ENCODE data around the gene IFT57. TPM values are rescaled to one million over a fixed set of nuclear protein-coding genes. Genes with fewer than 3 reads are reported as not detected.
A peak's percentile ranks its signal among the peaks of the same experiment; 100 is the strongest.

The IFT57 gene
- total and polyA plus RNA-seq, 9 of the 15 experiments (the other 6 are each of a cell fraction or from before 2014, with no cell fraction given) = 1.5 to 20.1 (median 9.9) TPM

DNA sequence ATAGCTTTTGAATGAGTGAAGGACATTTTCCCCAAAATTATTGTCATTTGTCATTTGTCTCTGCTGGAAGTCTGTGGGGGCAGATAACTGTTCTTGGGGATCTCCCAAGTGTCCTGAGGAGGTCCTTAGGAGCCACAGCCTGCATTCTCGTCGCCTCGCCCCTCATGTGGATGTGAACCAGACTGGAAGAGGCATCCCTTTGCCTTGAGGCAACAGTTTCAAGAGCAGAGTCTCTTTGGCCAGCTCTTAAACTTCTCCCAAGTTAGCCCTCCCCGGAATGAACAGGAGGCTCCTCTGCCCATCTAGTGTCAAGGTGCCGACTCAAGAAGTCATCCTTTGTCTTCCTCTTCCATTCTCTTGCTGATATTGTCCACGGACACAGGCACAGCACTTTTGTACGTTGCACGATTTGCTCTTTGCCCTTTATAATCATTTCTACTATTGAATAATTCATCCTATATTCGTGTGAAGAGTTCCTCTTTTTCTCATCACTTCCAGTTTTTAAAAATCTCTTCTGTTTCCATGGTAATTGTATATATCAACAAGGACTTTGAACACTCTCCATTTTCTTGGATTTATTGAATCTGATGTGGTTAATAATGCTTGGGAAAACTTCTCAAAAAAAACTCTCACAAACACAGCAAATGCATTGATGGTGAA, 90.6 kb downstream of the IFT57 start:
- H3K4me2 ChIP-seq (ENCODE audit: insufficient read depth, low read length) = no peak overlapping the region; the same call in 1 of the 2 replicates
- no peaks in the 10 kb centered on the region; the same call in 2 of the 3 replicates for H3K36me3 ChIP-seq (ENCODE audit: control insufficient read depth, insufficient read depth, low read length)
- H3K4me3 ChIP-seq = no peak overlapping the region
- no peaks in the 10 kb centered on the region for H3K79me2 ChIP-seq (ENCODE audit: control insufficient read depth, insufficient read depth, low read length)
- ChIA-PET CTCF (ENCODE audit: low intra/inter-chr PET ratio) (no interaction called here), POLR2A (no interaction called here)
- WGBS (ENCODE audit: insufficient coverage, low coverage, missing lambda C conversion rate) = 28% methylated on average over 9 of the region's 9 CpGs
- intact Hi-C loops (cut with micrococcal nuclease) (loop anchor here (5.0 kb wide), 1 partner anchor 34 kb away; no protein-coding TSS in a partner anchor), in situ Hi-C loops (cut with MboI) (no loop called here)
- no peak overlapping the region; a peak in 1 of 4 replicates for H3K9ac ChIP-seq (ENCODE audit: insufficient read depth in 1 of 2, low read depth in 2 of 2, low read length in 2 of 2)
- peak overlapping the region; percentile 11; the same call in 1 of the 2 replicates for H2AFZ ChIP-seq (ENCODE audit: low read depth, low read length)
- H3K27me3 ChIP-seq (ENCODE audit: control insufficient read depth in 2 of 2, insufficient read depth in 2 of 2, low read length in 2 of 2) = no peaks in the 10 kb centered on the region
- no peaks in the 10 kb centered on the region for H3K9me3 ChIP-seq (replicated peaks; ENCODE audit: control insufficient read depth, insufficient read depth, low read depth, low read length)
- 0 out of 3 replicates have a peak overlapping the region, but pooled peaks have one; percentile 25 for H3K27ac ChIP-seq (ENCODE audit: extremely low read depth, low read depth, low read length)
- H3K4me1 ChIP-seq (replicated peaks in 1 of 2; ENCODE audit: control insufficient read depth in 2 of 2, insufficient read depth in 2 of 2, low read length in 2 of 2) = peaks cover 0 to 27% of the 10 kb centered on the region in 2 experiments; a peak in 3 of 5 replicates
- FAIRE-seq (no peak), DNase-seq (ENCODE audit: extremely low read depth in 1 of 4, low spot score in 3 of 4) (no peak), ATAC-seq (no peak)
- no TSS peak for BruUV-seq (replicated peaks)
- no peaks in the 10 kb centered on the region for H4K20me1 ChIP-seq (replicated peaks; ENCODE audit: control insufficient read depth, insufficient read depth, low read length)
- TF ChIP-seq SPI1 (IDR thresholded peaks at IDR 0.05; ENCODE audit: borderline replicate concordance, low read depth, low read length) (peak; percentile 61; the same call in 1 of the 2 replicates), MEIS2 (IDR thresholded peaks at IDR 0.05; ENCODE audit: partially characterized antibody) (peak; percentile 24), HLTF (IDR thresholded peaks at IDR 0.05) (no peak), RFX1 (IDR thresholded peaks at IDR 0.05) (peak; percentile 55)
- H3K9me1 ChIP-seq (ENCODE audit: control insufficient read depth, insufficient read depth, low read length) = no peaks in the 10 kb centered on the region
